ELR (cell line): ENCODE measurements around the gene PPP1CA.
"Not testable (repeated sequence)": the region's sequence is repeated elsewhere in the genome, so short reads cannot be mapped to it uniquely, and the experiment has no call there.

Source experiments
- DNase-seq: peaks from one replicate; pipeline ENCODE4 v3.0.0-alpha.2; 2015; ENCODE audit warnings: low read depth

PPP1CA gene

DNA sequence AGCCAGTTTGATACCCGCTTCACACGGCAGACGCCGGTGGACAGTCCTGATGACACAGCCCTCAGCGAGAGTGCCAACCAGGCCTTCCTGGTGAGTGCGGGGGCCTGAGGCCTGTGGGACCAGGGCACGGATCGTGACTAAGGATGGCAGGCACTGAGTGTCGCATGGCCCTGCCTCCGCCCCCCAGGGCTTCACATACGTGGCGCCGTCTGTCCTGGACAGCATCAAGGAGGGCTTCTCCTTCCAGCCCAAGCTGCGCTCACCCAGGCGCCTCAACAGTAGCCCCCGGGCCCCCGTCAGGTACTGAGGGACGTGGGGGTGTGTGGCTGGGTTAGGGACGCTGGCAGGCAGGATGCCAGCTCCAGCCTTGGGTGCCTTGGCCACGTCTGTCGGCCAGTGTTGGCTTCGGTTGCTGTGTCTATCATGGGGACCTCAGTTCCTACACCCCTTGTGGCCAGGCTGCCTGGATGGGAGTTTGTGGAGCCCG, 32.8 kb upstream of the PPP1CA start:
- DNase-seq: no peak

DNA sequence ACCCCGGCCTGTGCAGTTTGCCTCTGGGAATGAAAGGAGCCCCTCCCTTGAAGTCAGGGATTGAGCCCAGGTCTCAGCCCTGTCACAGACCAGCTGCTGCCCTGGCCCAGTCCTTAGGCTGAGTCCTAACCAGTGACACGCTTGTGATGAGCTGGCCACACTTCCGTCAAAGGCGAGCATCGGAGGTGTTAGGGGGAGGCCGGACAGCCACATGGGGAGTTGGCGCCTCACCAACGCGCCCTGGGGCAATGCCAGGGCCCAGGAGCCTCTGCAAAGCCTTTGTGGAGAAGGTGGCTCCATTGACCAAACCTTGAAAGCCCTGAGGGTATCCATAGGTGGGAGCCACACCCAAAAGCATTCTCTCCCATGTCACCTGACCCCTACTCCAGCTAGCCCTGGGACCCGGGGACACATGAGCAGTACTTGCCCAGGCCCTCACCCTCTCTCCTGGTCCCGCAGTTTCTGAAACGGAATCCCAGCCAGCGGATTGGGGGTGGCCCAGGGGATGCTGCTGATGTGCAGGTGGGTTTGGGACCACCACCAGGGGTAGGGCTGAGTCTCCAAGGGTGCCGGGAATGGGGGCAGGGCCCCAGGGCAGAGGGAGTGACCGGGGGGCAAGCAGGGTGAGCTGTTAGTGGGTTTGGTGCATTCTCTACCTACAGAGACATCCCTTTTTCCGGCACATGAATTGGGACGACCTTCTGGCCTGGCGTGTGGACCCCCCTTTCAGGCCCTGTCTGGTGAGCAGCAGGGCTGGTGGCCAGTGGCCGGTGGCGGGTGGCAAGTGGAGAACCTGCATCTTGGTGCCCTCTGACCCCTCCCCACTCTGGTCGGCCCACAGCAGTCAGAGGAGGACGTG, 32.1 kb upstream of the PPP1CA start:
- DNase-seq: no peak

DNA sequence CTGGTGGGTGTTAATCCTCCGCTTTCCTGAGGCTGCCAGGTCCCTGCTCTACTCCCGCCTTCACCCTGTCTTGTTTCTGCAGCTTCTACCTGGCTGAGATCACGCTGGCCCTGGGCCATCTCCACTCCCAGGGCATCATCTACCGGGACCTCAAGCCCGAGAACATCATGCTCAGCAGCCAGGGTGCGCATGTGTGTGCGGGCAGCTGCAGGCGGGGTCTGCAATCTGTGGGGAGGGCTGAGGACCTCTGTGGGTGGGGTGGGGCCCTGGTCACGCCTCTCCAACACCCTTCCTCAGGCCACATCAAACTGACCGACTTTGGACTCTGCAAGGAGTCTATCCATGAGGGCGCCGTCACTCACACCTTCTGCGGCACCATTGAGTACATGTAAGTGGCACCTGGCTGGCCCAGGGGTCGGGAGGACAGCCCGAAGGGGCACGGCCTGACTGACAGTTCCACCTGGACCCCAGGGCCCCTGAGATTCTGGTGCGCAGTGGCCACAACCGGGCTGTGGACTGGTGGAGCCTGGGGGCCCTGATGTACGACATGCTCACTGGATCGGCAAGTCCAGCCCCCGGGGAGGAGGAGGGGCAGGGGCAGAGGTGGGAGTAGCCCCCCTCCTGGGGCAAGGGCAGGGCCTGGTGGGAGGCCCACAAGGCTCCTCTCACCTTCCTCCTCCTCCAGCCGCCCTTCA, 31.1 kb upstream of the PPP1CA start:
- no peak for DNase-seq

DNA sequence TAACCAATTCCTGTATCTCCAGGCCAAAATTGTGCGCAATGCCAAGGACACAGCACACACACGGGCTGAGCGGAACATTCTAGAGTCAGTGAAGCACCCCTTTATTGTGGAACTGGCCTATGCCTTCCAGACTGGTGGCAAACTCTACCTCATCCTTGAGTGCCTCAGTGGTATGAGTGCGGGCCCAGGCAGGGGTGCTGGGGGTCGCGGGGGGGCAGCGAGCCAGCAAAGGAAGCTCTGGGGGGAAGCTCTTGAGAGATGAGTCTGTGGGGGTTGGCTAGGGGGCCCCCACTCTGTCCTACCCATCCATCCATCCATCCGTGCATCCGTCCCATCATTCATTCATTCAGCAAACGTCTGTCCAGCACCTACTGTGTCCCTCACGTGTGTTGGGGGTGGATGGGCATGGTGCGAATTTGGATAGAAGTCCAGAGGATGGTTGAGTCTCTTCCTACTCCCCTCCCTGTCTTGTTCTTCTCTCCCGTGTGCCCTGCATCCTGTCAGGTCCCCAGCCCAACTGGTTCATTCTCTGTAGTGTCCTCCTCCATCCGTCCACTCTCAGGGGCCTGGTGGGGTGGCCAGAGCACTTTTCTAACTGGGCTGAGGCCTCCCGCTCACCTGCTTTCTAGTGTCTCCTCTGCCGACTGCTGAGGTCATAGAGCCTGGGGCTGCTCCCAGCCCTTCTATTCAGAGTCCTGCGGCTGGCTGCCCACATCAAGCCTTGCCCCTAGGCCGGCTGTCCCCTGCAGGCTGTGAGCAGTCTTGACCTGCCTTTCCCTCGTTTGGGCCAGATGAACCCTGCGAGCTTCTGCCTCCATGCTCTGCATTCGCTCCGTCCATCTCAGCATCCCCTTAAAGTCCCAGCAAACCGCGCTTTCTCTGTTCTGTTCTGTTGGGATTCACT, 29.9 kb upstream of the PPP1CA start:
- DNase-seq: no peak

DNA sequence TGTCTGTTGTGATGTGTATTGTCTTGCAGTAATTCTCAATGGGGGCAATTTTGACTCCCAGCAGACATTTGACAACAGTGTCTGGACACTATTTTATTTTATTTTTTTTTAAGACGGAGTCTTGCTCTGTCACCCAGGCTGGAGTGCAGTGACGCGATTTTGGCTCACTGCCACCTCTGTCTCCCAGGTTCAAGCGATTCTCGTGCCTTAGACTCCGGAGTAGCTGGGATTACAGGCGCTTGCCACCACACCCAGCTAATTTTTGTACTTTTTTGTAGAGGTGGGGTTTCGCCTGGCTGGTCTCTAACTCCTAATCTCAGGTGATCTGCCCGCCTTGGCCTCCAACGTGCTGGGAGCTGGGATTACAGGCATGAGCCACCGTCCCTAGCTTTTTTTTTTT, 28.1 kb upstream of the PPP1CA start:
- DNase-seq: no peak

DNA sequence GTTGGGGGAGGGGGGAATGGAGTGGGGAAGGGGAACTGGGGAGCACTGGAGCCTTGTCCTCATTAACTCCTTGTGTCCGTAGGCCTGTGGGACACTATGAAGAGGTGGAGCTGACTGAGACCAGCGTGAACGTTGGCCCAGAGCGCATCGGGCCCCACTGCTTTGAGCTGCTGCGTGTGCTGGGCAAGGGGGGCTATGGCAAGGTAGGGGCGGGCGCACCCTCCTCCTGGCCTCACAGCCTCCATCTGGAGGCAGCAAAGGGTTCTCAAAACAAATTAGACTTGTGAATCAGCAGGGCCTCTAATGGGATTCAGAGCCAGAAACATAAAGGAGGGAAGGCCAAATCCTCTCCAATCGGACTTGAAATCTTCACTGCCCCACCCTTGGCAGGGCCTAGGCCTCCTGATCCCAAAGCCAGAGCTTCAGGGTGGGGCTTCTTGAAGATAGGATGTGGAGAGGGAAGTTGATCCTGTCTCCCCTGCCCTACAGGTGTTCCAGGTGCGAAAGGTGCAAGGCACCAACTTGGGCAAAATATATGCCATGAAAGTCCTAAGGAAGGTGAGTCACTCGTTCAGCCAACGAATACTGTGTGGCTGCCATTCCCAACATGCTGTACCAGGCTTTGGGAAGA, 27.5 kb upstream of the PPP1CA start:
- DNase-seq: no peak

DNA sequence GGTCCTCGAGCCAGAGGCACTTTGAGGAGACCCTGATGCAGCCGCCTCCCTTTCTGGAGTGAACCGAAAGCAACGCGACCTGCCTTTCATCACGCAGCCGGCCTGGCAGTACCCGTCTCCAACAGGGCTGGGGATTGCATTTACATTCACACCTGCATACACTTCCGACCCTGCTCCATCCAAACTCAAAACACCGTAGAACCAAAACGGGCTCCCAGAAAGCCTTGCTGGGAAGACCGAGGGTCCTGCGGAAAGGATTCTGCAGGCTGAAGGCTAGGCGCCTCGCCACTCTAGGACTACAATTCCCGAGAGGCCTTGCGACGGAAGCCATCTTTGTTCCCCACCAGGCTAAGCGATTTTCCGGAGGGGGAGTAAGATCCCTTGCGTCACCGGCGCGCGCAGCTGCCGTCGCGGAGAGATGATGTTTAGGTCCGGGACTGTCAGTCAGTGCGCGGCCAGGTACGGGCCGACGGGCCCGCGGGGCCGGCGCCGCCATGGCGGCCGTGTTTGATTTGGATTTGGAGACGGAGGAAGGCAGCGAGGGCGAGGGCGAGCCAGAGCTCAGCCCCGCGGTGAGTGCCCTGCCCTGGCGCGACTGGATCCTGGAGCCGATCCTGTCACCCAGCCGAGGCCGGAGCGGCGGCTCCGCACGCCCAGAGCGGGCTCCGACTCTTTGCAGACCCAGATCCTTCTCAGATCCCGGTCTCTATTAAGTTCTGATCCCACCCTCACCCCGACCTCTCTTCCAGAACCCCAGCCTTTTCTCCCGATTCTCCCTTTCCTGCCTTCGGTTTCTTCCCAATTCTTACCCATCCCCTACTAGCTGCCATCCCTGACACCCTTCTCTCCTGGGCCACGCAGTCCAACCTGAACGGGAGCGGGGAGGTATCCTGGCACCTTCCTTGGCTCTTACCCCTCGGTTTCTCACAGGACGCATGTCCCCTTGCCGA, 26.7 kb upstream of the PPP1CA start, which contains the start of gene RPS6KB2:
Gene RPS6KB2, plus strand, starts transcription at position 443 of the 950 bp plus-strand sequence. Its CDS starts 52 bp downstream, at position 495.
- DNase-seq: peak; percentile 98

DNA sequence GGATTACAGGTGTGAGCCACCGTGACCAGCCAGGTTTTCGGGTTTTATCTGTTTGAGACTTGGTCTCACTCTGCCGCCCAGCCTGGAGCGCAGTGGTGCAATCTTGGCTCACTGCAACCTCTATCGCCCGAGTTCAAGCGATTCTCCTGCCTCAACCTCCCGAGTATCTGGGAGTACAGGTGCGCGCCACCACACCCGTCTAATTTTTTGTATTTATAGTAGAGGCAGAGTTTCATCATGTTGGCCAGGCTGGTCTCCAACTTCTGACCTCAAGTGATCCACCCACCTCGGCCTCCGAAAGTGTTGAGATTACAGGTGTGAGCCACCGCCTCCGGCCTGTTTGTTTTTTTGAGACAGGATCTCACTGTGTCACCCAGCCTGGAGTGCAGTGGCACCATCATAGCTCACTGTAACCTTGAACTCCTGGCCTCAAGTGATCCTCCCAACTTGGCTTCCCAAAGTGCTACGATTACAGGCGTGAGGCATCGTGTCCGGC, 25.8 kb upstream of the PPP1CA start:
- not testable (repeated sequence) for DNase-seq

DNA sequence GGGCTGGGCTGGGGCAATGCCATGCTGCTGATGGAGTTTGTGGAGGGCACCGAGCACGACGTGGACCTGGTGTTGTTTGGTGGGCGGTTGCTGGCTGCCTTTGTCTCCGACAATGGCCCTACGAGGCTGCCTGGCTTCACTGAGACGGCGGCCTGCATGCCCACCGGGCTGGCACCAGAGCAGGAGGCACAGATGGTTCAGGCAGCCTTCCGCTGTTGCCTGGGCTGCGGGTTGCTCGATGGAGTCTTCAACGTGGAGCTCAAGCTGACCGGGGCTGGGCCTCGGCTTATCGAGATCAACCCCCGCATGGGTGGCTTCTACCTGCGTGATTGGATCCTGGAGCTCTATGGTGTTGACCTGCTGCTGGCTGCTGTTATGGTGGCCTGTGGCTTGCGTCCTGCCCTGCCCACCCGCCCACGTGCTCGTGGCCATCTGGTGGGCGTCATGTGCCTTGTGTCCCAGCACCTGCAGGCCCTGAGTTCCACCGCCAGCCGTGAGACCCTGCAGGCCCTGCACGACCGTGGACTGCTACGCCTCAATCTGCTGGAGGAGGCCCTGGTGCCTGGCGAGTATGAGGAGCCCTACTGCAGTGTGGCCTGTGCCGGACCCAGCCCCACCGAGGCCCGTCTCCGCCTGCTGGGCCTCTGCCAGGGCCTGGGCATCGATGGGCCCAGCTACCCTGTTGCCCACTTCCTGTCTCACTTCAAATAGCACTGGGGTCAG, 22.4 kb upstream of the PPP1CA start:
- no peak for DNase-seq

DNA sequence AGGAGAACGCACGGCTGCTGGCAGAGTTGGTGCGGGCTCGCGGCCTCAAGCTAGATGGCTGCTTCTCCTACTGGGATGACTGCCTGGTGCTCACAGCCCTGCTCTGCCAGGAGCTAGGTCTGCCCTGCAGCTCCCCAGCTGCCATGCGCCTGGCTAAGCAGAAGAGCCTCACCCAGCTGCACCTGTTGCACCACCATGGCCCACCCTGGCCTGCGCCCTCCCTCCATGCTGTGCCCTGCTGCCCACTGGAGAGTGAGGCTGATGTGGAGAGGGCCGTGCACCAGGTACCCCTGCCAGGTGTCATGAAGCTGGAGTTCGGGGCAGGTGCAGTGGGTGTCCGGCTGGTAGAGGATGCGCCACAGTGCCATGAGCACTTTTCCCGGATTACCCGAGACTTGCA, 21.8 kb upstream of the PPP1CA start:
- no peak for DNase-seq

DNA sequence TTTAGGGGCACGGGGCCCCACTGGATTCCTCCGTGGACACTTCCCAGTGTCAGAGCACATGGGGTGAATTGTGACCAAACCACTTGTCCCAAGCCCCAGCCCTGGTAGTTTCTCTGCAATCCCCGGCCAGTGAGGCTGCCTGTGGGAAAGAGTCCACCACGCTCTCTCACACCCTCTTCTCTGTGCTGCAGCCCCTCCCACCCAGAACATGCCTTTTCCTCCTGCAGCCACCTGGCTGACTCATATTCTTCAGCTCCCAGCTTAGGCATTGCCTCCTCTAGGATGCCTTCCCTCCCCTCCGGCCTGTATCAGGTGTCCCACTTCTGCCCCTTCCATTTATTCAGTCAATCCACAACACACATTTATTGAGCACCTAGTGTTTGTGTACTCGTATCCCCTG, 21.2 kb upstream of the PPP1CA start:
- DNase-seq: no peak

DNA sequence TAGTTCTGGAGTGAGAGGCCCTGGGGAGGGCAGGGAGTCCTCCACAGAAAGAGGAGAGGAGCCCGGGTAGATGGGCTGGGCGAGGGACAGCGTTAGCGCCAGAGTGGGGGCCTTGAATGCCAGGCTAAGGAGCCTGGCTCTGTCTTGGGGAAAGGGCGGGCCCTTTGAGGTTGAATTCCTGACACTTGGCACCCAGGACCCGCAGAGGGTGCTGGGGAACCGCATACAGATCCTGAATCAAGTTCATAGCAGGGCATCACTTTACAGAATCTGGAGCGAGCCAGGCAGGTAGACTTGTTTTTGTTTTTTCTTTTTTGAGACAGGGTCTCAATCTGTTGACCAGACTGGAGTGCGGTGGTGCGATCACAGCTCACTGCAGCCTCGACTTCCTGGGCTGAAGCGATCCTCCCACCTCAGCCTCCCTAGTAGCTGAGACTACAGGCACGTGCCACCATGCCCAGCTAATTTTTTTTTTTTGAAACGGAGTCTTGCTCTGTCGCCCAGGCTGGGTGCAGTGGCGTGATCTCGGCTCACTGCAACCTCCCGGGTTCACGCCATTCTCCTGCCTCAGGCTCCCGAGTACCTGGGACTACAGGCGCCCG, 19.9 kb upstream of the PPP1CA start:
- DNase-seq: no peak

DNA sequence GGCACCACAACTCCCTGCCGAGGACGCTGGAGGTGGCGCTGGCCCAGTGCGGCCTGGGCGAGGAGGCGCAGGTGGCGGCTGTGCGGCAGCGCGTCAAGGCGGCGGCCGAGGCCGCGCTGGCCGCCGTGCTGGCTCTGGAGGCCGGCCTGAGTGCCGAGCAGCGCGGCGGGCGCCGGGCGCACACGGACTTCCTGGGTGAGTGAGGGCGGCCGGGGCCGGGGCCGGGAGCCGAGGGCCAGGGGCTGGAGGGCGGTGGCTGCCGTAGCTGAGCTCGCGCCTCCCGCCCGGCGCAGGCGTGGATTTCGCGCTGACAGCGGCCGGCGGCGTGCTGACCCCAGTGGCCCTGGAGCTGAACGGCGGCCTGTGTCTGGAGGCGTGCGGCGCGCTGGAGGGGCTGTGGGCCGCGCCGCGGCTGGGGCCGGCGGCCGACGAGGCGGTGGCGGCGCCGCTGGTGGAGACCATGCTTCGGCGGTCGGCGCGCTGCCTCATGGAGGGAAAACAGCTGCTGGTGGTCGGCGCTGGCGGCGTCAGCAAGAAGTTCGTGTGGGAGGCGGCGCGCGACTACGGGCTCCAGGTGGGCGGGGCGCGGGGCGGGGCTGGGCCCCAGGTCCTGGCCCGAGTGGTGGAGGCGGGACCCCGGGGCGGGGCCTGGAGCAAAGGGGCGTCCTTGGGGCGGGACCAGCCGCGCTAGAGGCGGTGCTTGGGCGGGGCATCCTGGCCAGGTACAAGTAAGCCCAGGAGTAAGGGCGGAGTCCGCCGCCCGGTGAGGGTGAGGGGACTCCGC, 19.2 kb upstream of the PPP1CA start:
- peak; percentile 91 for DNase-seq

DNA sequence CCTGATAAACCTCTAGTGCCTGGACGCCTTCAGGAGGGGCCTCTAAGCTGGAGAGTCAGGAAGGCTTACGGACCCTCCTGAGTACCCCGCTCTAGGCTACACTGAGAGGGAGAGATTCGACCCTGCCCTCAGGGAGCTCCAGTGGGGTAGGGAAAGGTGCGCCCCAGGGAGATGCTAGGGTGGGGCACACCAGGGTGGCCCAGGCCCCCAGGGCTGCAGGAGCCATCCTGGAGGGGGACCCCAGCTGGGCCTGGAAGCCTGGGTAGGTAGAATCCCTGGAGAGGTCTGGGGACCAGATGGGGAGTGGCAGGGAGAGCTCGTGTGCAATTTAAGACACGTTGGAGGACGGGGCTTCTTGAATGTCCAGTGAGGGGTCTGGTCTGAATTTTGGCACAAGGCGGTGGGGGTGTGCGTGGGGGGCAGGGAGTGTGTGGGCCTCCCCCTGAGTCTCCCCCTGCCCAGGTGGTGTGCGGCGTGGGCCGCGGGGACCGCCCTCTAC, 18.5 kb upstream of the PPP1CA start:
- no peak for DNase-seq

DNA sequence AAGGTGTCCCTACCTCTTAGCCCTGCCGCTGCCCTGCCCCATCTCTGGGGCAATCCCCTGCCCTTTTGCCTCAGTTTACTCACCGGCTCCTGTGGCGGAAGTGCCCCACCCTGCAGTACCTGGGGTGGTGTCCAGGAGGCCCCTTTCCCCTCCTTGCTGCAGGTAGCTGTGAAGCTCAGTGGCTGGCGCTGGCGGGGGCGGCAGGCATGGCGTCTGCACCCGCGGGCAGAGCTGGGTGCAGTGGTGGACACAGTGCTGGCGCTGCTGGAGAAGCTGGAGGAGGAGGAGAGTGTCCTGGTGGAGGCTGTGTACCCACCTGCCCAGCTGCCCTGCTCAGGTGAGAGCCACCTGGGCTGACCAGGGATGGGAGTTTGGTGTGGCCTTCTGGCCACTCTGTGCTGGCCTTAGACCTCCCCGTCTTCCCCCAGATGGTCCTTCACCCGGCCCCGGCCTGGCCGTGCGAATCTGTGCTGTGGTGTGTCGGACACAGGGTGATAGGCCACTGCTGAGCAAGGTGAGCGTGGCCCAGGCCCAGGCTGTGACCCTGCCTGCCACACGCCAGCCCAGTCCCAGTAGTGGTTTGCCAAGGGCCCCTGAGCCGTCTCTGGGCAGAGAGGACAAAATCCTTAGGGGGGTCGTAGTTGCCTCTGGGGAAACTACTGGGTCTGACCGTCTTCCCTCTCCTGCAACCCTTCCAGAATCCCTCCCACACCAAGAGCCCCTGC, 17.8 kb upstream of the PPP1CA start:
- no peak for DNase-seq

DNA sequence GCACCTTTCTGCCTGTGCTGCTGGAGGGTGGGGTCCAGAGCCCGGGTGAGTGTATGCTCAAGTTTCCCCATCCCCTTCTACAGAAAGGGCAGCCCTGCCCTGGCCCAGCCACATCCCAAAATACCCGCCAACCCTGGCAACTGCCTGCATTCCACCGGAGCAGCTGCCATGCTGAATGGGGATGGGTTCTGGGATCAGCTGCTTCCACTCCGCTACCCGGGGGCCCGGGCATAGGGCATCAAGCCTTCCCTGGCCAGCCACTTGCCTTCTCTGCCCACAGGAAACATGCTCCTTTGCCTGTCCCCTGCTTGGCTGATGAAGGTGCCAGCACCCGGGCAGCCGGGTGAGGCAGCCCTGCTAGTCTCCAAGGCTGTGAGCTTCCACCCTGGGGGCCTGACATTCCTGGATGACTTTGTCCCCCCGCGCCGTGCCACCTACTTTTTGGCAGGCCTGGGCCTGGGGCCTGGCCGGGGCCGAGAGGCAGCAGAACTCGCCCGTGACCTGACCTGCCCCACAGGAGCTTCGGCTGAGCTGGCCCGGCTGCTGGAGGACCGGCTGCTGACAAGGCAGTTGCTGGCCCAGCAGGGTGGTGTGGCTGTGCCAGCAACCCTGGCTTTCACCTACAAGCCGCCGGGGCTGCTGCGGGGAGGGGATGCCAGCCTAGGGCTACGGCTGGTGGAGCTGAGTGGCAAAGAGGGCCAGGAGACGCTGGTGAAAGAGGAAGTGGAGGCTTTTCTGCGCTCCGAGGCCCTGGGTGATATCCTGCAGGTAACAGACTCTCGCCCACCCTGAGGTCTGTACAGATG, 17.0 kb upstream of the PPP1CA start:
- DNase-seq: no peak

DNA sequence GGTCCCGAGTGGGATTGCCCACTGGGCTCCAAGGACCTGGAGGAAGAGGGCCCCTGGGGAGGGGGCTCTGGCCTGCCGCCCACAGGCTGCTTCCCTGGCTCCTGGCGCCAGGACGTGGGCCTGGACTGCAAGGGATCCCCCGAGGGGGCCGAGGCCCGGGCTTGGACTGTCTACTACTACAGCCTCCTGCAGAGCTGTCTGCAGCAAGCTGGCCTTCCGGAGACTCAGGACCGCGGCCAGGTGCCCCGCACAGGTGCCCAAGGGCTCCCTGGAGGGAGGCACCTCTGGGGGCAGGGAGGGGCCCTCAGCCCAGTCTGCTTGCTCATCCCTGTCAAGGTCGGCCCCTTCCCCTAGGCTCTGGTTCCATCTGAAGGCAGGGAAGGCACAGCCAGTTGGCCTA, 15.8 kb upstream of the PPP1CA start:
- no peak for DNase-seq
